AG09309 (cell line): Measurements from ENCODE around the gene CNOT6.

Experiments used
- DNase-seq: peaks from one replicate; pipeline ENCODE4 v3.0.0-alpha.2; 2010; ENCODE audit warnings: low read depth
- H3K4me3 ChIP-seq: 2 replicates; pipeline ENCODE4 v1.5.1; 2011; ENCODE audit warnings: mild to moderate bottlenecking, low read depth, low read length, moderate library complexity; ENCODE audit not compliant: control insufficient read depth
- CTCF ChIP-seq: IDR thresholded peaks from 2 replicates; pipeline ENCODE4 v1.5.1; 2011; ENCODE audit warnings: mild to moderate bottlenecking, low read depth, low read length, inconsistent platforms; ENCODE audit not compliant: insufficient read depth, control insufficient read depth; ENCODE audit errors: missing control alignments

CNOT6 gene

GRCh38 chr5:180553530-180553929 lies 59.4 kb downstream of the CNOT6 start:
- no peak for TF ChIP-seq CTCF
- H3K4me3 ChIP-seq: no peak overlapping the region
- no peak for DNase-seq

- H3K4me3 ChIP-seq: no peak overlapping the region
- no peak for DNase-seq
- no peak for TF ChIP-seq CTCF
Observed at GRCh38 chr5:180555168-180555921, 61.2 kb downstream of the CNOT6 start.

- no peak overlapping the region for H3K4me3 ChIP-seq
- DNase-seq: no peak
Observed at GRCh38 chr5:180557217-180557809, 63.1 kb downstream of the CNOT6 start.

GRCh38 chr5:180558232-180558631 lies 64.1 kb downstream of the CNOT6 start:
- no peak for TF ChIP-seq CTCF
- no peak overlapping the region for H3K4me3 ChIP-seq
- DNase-seq: no peak

More at GRCh38 chr5:180557217-180557809, 63.1 kb downstream of the CNOT6 start:
- TF ChIP-seq CTCF: no peak

GRCh38 chr5:180563994-180564393 lies 69.8 kb downstream of the CNOT6 start:
- no peak for DNase-seq
- H3K4me3 ChIP-seq: no peak overlapping the region
- no peak for TF ChIP-seq CTCF

- no peak for DNase-seq
- no peak overlapping the region for H3K4me3 ChIP-seq
- no peak for TF ChIP-seq CTCF
Observed at GRCh38 chr5:180568914-180569313, 74.7 kb downstream of the CNOT6 start.

- TF ChIP-seq CTCF: no peak
- DNase-seq: no peak
- no peak overlapping the region for H3K4me3 ChIP-seq
Observed at GRCh38 chr5:180575571-180575970, 81.4 kb downstream of the CNOT6 start.
